Stimulated activated CD4-positive, alpha-beta T cell treated with anti-CD3 and anti-CD28 coated beads, TNF-alpha, amount 100 ng/mL, for 1 hour (primary cell): ENCODE measurements around the gene COL18A1.
"Not testable (repeated sequence)": the region's sequence is repeated elsewhere in the genome, so short reads cannot be mapped to it uniquely, and the experiment has no call there.

Experiments used
- DNase-seq, 3 donors: peaks; one replicate each; pipeline ENCODE4 v3.0.0-alpha.2; 2020; ENCODE audit warnings: low read depth in 3 of 3, low spot score in 1 of 3

Gene COL18A1

DNA sequence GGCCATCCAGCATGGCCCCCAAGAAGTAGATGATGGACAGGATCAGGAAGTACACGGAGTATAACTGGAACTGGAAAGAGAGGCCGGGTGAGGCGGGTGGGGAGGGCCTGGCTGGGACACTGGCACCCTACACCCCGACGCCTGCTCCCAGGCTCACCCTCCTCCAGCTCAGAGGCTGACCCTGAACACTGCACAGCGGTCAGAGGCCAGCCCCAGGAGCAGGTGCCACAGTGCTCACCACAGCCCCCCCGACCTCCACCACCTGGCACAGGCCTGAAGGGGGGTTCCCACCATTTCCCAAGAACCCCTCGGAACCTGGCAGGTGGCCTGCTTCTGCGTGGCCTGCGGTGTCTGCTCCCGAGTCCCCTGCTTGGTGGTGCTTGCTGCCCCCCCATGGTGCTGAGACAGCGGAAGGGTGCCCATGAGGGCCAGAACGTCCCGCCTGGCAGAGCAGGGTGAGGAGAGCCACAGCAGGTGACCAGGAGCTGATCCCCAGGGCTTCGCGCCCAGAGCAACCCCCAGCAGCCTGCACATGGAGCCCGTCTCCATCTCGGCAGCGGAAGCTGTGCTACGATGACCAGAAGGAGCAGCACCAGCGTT lies 111.2 kb downstream of the COL18A1 start:
- no peak for DNase-seq

DNA sequence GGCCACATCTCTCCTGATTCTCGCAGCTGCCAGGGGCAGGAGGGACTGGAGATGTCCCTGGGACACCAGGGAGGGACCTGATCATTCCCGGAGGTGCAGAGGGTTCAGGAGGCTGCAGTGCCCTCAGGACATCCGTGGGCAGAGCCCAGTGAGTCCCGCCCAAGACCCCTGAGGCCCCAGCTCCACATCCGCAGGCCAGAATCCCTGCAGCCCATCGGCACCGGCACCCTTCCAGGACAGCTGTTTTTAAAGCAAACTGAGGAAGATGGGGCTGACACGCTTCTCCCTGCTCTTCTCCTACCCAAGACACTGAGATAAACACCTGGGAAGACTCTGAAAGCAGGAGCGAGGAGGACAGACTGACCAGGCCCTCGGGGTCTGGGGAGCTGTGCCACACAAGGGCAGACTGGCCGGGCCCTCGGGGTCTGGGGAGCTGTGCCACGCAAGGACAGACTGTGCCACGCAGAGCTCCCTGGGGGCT lies 111.7 kb downstream of the COL18A1 start:
- no peak for DNase-seq

- DNase-seq: no peak
Measured at GRCh38 chr21:45517249-45518065, 112.5 kb downstream of the COL18A1 start.

GRCh38 chr21:45518742-45519141 lies 113.8 kb downstream of the COL18A1 start:
- no peak for DNase-seq

- DNase-seq: no peak
Measured at GRCh38 chr21:45519182-45519581, 114.2 kb downstream of the COL18A1 start.

DNA sequence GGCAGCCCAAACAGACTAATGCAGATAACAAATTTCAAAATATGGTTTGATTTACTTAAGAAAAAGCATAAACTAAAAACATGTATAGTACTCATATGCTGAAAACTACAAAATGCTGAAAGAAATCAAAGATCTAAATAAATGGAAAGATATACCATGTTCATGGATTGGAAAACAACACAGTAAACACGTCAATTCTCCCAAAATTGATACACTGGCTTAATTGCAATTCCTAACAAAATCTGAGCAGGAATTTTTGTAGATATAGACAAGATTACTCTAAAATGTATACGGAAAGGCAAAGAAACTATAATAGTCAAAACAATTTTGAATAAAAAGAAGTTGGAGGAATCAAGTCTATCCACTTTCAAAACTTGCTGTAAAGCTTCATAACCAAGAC lies 116.3 kb downstream of the COL18A1 start:
- DNase-seq: no peak

- DNase-seq: no peak
Measured at GRCh38 chr21:45522381-45522780, 117.4 kb downstream of the COL18A1 start.

DNA sequence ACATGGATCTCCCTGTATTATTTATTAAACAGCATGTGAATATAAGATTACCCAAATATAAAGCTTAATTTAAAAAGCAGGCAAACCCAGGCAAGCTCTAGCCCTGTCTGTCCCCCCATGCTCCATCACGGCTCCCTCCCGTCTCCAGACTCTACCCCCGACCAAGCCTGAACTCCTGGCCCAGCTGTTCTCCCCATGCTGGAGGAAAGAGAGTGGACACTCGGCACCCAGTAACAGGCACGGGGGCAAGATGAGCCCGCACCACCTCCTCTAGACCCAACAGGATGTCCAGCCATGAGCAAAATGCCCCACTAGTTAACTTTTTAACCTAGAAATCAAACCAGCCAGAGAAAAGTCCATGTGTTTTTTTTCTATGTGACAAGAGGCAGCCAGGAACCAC lies 118.0 kb downstream of the COL18A1 start:
- DNase-seq: no peak

GRCh38 chr21:45523411-45524101 lies 118.6 kb downstream of the COL18A1 start:
- DNase-seq: no peak

GRCh38 chr21:45524756-45525152 lies 119.8 kb downstream of the COL18A1 start:
- DNase-seq: no peak

- DNase-seq: no peak
Measured at GRCh38 chr21:45525153-45525909, 120.4 kb downstream of the COL18A1 start.

- DNase-seq: no peak
Measured at GRCh38 chr21:45525910-45526306, 120.9 kb downstream of the COL18A1 start.

DNA sequence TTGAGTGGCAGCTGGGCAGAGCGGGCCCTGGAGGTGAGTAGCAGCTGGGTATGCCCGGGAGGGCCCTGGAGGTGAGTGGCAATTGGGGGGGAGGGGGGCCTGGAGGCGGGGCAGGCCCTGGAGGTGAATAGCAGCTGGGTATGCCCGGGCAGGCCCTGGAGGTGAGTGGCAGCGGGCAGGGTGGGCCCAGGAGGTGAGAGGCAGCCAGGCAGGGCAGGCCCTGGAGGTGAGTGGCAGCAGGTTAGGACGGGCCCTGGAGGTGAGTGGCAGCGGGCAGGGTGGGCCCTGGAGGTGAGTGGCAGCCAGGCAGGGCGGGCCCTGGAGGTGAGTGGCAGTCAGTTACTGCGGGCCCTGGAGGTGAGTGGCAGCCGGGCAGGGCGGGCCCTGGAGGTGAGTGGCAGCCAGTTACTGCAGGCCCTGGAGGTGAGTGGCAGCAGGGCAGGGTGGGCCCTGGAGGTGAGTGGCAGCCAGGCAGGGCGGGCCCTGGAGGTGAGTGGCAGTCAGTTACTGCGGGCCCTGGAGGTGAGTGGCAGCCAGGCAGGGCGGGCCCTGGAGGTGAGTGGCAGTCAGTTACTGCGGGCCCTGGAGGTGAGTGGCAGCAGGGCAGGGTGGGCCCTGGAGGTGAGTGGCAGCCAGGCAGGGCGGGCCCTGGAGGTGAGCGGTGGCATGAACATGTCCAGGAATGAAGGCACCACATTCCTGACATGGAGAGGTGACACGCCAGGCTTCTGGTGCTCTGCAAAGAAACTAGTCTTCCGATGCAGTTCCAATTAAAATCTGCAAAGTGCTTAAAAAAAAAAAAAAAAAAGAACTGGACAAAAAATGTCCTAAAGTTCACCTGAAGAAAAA lies 122.4 kb downstream of the COL18A1 start:
- DNase-seq: not testable (repeated sequence)

DNA sequence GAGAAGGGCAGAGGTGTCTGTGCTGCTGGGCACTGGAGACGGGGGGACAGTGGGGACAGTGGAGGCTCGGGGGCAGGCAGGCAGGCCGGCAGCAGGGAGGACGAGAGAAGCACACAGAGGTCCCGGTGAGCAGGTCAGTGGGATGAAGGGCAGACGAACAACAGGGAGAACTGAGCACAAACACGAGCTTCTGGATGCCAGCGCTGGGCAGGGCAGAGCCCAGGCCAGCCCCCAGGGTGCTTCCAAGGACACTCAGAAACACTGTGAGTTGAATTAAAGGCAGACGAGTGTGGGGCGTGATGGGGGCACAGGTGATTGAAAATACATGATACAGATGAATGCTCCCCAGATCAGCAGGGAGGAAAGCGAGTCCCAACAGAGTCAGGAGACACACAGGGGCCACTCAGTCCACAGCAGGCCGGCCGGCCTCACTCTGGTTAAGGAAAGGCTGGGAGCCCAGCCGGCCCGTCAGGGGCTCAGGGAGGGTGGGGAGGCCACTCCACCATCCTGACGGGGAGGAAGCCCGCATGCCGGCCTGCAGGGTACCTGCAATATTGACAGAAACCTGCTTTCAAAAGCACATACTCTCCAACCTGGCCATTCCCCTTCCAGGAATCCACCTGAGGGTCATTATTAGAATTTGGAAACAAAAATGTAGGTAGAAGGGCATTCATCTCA lies 123.2 kb downstream of the COL18A1 start:
- no peak for DNase-seq

GRCh38 chr21:45528981-45529784 lies 124.2 kb downstream of the COL18A1 start:
- no peak for DNase-seq

DNA sequence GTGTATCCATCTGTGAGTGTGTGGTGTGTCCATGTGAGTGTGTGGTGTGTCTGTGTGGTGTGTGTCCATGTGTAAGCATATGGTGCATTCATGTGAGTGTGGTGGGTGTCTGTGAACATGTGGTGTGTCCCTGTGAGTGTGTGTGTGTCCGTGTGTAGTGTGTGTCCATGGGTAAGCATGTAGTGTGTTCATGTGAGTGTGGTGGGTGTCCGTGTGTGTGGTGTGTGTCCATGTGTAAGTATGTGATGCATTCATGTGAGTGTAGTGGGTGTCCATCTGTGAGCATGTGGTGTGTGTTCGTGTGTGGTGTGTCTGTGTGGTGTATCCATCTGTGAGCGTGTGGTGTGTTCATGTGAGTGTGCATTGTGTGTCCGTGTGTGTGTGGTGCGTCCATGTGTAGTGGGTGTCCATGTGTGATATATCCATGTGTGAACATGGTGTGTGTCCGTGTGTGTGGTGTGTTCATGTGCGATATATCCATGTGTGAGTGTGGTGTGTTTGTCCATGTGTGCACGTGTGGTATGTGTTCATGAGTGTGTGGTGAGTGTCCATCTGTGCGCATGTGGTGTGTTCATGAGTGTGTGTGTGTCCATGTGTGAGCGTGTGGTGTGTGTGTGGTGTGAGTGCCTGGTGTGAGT lies 124.9 kb downstream of the COL18A1 start:
- no peak for DNase-seq

GRCh38 chr21:45530423-45531113 lies 125.6 kb downstream of the COL18A1 start:
- no peak for DNase-seq

DNA sequence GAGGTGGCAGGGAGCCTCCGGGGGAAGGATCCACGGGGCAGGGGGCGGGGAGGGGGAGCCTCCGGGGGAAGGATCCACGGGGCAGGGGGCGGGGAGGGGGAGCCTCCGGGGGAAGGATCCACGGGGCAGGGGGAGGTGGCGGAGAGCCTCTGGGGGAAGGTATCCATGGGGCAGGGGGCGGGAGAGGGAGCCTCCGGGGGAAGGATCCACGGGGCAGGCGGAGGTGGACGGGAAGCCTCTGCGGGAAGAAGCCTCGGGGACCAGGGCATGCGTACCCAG lies 126.1 kb downstream of the COL18A1 start:
- DNase-seq: not testable (repeated sequence)
